HepG2 (cell line): ENCODE results near the gene NDUFS2. TPM values are rescaled to one million over a fixed set of nuclear protein-coding genes. Genes with fewer than 3 reads are reported as not detected.
A peak's percentile ranks its signal among the peaks of the same experiment; 100 is the strongest.

Experiments used
- FOXK1 ChIP-seq: sonication (generic); formaldehyde crosslinking; IDR thresholded peaks from 2 replicates; pipeline ENCODE4 v1.4.0; 2020; ENCODE audit warnings: low read depth, missing genetic modification reagents, borderline replicate concordance
- HNF4A ChIP-seq: sonication (generic); formaldehyde crosslinking; IDR thresholded peaks from 2 replicates; pipeline ENCODE4 v1.4.0; 2020; ENCODE audit warnings: missing genetic modification reagents
- KAT2B ChIP-seq: fragments of 150-350 bp; IDR thresholded peaks from 2 replicates; pipeline ENCODE4 v1.6.1; 2014; ENCODE audit warnings: low read depth, low read length, borderline replicate concordance
- KDM5A ChIP-seq: fragments of 200-600 bp; sonication (generic); IDR thresholded peaks from 2 replicates; pipeline ENCODE4 v1.7.0; 2018; ENCODE audit warnings: antibody characterized with exemption, mild to moderate bottlenecking, low read length, borderline replicate concordance
- RERE ChIP-seq: IDR thresholded peaks from 2 replicates; pipeline ENCODE4 v1.6.1; 2016; ENCODE audit warnings: low read depth, missing genetic modification reagents, missing compliant biosample characterization
- SMYD3 ChIP-seq: sonication (generic); formaldehyde crosslinking; IDR thresholded peaks from 2 replicates; pipeline ENCODE4 v1.8.1; 2023; ENCODE audit warnings: mild to moderate bottlenecking, missing genetic modification reagents
- TCF12 ChIP-seq, 2 experiments: fragments of 450-650 bp in 1 of 2; sonication (generic) in 1 of 2; formaldehyde crosslinking in 1 of 2; IDR thresholded peaks; 2 replicates each; pipeline versions ENCODE4 v1.6.1 to v1.8.0; 2017 to 2022; ENCODE audit warnings: antibody characterized with exemption in 1 of 2, mild to moderate bottlenecking in 1 of 2, missing genetic modification reagents in 1 of 2, moderate library complexity in 1 of 2
- ZNF720 ChIP-seq: sonication (generic); formaldehyde crosslinking; IDR thresholded peaks from 2 replicates; pipeline ENCODE4 v1.4.0; 2020; ENCODE audit warnings: missing genetic modification reagents
- polyA plus RNA-seq, 8 experiments: library from polyadenylated mRNA; depleted of rRNA in 3 of 8; stranded (reverse) in 7 of 8; unstranded in 1 of 8; fragments of >200 nt; fragmentation: Illumina TruSeq in 4 of 8; extraction: Trizol in 4 of 8; gene quantifications; 2 replicates each; pipeline versions ENCODE4 v1.2.1 to v1.2.3, GENCODE V29; 2011 to 2016; ENCODE audit warnings: low read depth in 4 of 8, missing spikeins in 1 of 8, mixed read lengths in 1 of 8; ENCODE audit not compliant: insufficient read depth in 1 of 8
- total RNA-seq, 5 experiments: library from RNA; depleted of rRNA; stranded (reverse); fragments of >200 nt; fragmentation: Illumina TruSeq; extraction: Trizol; gene quantifications; 2 replicates each; pipeline ENCODE4 v1.2.3, GENCODE V29; 2016; ENCODE audit warnings: low read depth in 1 of 5
- TF ChIP-seq, protein P1 (sequence below): sonication (generic); formaldehyde crosslinking; IDR thresholded peaks from 2 replicates; pipeline ENCODE4 v1.5.1; 2020; ENCODE audit warnings: missing genetic modification reagents, mild to moderate bottlenecking, borderline replicate concordance
- TF ChIP-seq, protein P2 (sequence below): sonication (generic); formaldehyde crosslinking; IDR thresholded peaks from 2 replicates; pipeline ENCODE4 v1.5.1; 2020; ENCODE audit warnings: mild to moderate bottlenecking, missing genetic modification reagents, borderline replicate concordance
- TF ChIP-seq, protein P3 (sequence below): sonication (generic); formaldehyde crosslinking; IDR thresholded peaks from 2 replicates; pipeline ENCODE4 v1.4.0; 2020; ENCODE audit warnings: missing genetic modification reagents

NDUFS2 gene
- total and polyA plus RNA-seq, 2 of the 13 experiments (the other 11 are each of a cell fraction or from before 2014, with no cell fraction given), result 89.9 to 118 TPM

DNA sequence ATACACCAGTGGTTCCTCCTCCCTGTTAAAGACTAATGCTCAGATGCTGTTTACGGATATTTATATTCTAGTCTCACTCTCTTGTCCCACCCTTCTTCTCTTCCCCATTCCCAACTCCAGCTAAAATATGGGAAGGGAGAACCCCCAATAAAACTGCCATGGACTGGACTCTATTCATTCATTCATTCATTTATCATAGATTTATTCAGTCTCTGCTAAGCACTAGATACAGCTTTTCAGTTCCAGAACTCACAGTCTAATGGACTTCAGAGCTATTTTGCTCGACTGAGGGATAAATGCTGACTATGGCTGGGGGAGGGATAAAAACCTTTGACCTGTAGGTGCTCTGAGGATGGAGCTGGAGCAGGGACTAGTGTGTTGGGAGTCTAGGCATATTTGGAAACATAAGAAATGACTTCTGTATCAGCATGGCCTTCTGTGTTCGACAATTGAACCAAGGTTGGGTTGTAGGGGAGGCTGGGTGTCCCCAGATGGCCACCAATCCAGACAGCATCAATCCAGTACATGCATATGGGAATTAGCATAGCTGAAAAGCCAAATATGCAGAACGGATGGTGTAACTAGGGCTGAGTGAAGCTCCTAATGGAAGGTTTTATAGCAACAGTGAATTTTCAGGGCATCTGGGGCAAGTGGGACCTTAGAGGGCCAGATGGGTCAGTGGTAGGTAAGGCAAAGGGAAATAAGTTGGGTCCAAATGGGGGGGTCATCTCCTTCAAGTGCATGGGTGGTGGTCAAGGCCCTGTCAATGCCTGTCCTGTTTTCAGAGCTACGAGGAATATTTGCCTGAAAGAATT lies 17.1 kb downstream of the NDUFS2 start (continued):
- no peak for TF ChIP-seq RERE (CRISPR knock-in tag)
- TF ChIP-seq SMYD3 (CRISPR knock-in tag), result 0 out of 2 replicates have a peak, but pooled peaks have one; percentile 19
- TF ChIP-seq KAT2B, result no peak
- TF ChIP-seq HNF4A (CRISPR knock-in tag), result peak; percentile 31; the same call in 1 of the 2 replicates
- TF ChIP-seq, protein P1, sequence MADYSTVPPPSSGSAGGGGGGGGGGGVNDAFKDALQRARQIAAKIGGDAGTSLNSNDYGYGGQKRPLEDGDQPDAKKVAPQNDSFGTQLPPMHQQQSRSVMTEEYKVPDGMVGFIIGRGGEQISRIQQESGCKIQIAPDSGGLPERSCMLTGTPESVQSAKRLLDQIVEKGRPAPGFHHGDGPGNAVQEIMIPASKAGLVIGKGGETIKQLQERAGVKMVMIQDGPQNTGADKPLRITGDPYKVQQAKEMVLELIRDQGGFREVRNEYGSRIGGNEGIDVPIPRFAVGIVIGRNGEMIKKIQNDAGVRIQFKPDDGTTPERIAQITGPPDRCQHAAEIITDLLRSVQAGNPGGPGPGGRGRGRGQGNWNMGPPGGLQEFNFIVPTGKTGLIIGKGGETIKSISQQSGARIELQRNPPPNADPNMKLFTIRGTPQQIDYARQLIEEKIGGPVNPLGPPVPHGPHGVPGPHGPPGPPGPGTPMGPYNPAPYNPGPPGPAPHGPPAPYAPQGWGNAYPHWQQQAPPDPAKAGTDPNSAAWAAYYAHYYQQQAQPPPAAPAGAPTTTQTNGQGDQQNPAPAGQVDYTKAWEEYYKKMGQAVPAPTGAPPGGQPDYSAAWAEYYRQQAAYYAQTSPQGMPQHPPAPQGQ (CRISPR knock-in tag), result no peak
- no peak for TF ChIP-seq FOXK1 (CRISPR knock-in tag)
- TF ChIP-seq, protein P2, sequence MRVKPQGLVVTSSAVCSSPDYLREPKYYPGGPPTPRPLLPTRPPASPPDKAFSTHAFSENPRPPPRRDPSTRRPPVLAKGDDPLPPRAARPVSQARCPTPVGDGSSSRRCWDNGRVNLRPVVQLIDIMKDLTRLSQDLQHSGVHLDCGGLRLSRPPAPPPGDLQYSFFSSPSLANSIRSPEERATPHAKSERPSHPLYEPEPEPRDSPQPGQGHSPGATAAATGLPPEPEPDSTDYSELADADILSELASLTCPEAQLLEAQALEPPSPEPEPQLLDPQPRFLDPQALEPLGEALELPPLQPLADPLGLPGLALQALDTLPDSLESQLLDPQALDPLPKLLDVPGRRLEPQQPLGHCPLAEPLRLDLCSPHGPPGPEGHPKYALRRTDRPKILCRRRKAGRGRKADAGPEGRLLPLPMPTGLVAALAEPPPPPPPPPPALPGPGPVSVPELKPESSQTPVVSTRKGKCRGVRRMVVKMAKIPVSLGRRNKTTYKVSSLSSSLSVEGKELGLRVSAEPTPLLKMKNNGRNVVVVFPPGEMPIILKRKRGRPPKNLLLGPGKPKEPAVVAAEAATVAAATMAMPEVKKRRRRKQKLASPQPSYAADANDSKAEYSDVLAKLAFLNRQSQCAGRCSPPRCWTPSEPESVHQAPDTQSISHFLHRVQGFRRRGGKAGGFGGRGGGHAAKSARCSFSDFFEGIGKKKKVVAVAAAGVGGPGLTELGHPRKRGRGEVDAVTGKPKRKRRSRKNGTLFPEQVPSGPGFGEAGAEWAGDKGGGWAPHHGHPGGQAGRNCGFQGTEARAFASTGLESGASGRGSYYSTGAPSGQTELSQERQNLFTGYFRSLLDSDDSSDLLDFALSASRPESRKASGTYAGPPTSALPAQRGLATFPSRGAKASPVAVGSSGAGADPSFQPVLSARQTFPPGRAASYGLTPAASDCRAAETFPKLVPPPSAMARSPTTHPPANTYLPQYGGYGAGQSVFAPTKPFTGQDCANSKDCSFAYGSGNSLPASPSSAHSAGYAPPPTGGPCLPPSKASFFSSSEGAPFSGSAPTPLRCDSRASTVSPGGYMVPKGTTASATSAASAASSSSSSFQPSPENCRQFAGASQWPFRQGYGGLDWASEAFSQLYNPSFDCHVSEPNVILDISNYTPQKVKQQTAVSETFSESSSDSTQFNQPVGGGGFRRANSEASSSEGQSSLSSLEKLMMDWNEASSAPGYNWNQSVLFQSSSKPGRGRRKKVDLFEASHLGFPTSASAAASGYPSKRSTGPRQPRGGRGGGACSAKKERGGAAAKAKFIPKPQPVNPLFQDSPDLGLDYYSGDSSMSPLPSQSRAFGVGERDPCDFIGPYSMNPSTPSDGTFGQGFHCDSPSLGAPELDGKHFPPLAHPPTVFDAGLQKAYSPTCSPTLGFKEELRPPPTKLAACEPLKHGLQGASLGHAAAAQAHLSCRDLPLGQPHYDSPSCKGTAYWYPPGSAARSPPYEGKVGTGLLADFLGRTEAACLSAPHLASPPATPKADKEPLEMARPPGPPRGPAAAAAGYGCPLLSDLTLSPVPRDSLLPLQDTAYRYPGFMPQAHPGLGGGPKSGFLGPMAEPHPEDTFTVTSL, result no peak
- no peak for TF ChIP-seq ZNF720
- TF ChIP-seq KDM5A, result no peak
- TF ChIP-seq, protein P3, sequence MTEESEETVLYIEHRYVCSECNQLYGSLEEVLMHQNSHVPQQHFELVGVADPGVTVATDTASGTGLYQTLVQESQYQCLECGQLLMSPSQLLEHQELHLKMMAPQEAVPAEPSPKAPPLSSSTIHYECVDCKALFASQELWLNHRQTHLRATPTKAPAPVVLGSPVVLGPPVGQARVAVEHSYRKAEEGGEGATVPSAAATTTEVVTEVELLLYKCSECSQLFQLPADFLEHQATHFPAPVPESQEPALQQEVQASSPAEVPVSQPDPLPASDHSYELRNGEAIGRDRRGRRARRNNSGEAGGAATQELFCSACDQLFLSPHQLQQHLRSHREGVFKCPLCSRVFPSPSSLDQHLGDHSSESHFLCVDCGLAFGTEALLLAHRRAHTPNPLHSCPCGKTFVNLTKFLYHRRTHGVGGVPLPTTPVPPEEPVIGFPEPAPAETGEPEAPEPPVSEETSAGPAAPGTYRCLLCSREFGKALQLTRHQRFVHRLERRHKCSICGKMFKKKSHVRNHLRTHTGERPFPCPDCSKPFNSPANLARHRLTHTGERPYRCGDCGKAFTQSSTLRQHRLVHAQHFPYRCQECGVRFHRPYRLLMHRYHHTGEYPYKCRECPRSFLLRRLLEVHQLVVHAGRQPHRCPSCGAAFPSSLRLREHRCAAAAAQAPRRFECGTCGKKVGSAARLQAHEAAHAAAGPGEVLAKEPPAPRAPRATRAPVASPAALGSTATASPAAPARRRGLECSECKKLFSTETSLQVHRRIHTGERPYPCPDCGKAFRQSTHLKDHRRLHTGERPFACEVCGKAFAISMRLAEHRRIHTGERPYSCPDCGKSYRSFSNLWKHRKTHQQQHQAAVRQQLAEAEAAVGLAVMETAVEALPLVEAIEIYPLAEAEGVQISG, result peak; percentile 45; the same call in 1 of the 2 replicates
- no peak for TF ChIP-seq TCF12 (IDR thresholded peaks at IDR 0.05)
- TF ChIP-seq TCF12 (CRISPR knock-in tag; IDR thresholded peaks at IDR 0.05), result no peak
